B cell (primary cell): Measurements from ENCODE around the gene KRTAP5-1. TPM values are rescaled to one million over a fixed set of nuclear protein-coding genes. Genes with fewer than 3 reads are reported as not detected.

ENCODE experiments used
- ATAC-seq: fragments of 200-7000 bp; cut with Tn5 transposase; one replicate; pipeline ENCODE4 v1.10.0; 2021; ENCODE audit warnings: low read depth, mild to moderate bottlenecking, moderate number of reproducible peaks, moderate library complexity
- CTCF ChIA-PET: fragments of 350-600 bp; sonication (Branson Sonifier 250); formaldehyde crosslinking; loops from one replicate; lab custom pipeline; 2021; ENCODE audit warnings: antibody characterized with exemption, inconsistent platforms; lab: Charles Lee
- POLR2A ChIA-PET: fragments of 350-600 bp; sonication (Branson Sonifier 250); formaldehyde crosslinking; loops from one replicate; lab custom pipeline; 2021; ENCODE audit warnings: antibody characterized with exemption; lab: Charles Lee
- DNase-seq: peaks from one replicate; pipeline ENCODE4 v3.0.0; 2013
- H2AFZ ChIP-seq: 2 replicates; pipeline ENCODE4 v1.6.1; 2012; ENCODE audit warnings: mild to moderate bottlenecking, low read depth, low read length; ENCODE audit not compliant: insufficient read depth, poor library complexity, severe bottlenecking
- H3K27ac ChIP-seq, 2 donors: 1 replicate in 1 of 2; 2 replicates in 1 of 2; pipeline ENCODE4 v1.5.1; 2012 to 2013; ENCODE audit warnings: low read length in 2 of 2, mild to moderate bottlenecking in 2 of 2, moderate library complexity in 1 of 2
- H3K27me3 ChIP-seq, 4 experiments: fragments of 200-600 bp in 1 of 4; sonication (generic) in 1 of 4; replicated peaks in 1 of 4; 1 replicate in 2 of 4; 2 replicates in 2 of 4; pipeline versions ENCODE4 v1.6.1 to v1.7.0; 2013 to 2016; ENCODE audit warnings: low read length in 3 of 4, mild to moderate bottlenecking in 2 of 4, mixed read lengths in 1 of 4, moderate library complexity in 1 of 4; ENCODE audit not compliant: insufficient read depth in 4 of 4, control insufficient read depth in 3 of 4; ENCODE audit errors: control extremely low read depth in 1 of 4
- H3K36me3 ChIP-seq, 2 experiments: replicated peaks in 1 of 2; 1 replicate in 1 of 2; 2 replicates in 1 of 2; pipeline versions ENCODE4 v1.6.1 to v1.7.1; 2013; ENCODE audit warnings: low read length in 1 of 2; ENCODE audit not compliant: insufficient read depth in 2 of 2, control insufficient read depth in 1 of 2; ENCODE audit errors: control extremely low read depth in 1 of 2, extremely low read depth in 1 of 2
- H3K4me1 ChIP-seq, 2 donors: fragments of 200-600 bp in 1 of 2; sonication (generic) in 1 of 2; 1 replicate in 1 of 2; 2 replicates in 1 of 2; pipeline versions ENCODE4 v1.5.1 to v1.6.1; 2013 to 2017; ENCODE audit warnings: low read length in 2 of 2; ENCODE audit not compliant: control insufficient read depth in 2 of 2, insufficient read depth in 2 of 2
- H3K4me2 ChIP-seq: replicated peaks from 2 replicates; pipeline ENCODE3; 2012; ENCODE audit warnings: mild to moderate bottlenecking, low read depth, low read length; ENCODE audit not compliant: poor library complexity, severe bottlenecking
- H3K4me3 ChIP-seq, 5 experiments: fragments of 200-600 bp in 1 of 5; sonication (generic) in 1 of 5; 1 replicate in 3 of 5; 2 replicates in 2 of 5; pipeline versions ENCODE4 v1.5.1 to v1.7.0; 2011 to 2016; ENCODE audit warnings: low read length in 4 of 5, mild to moderate bottlenecking in 4 of 5, low read depth in 2 of 5, control low read depth in 1 of 5, moderate library complexity in 1 of 5; ENCODE audit not compliant: insufficient read depth in 1 of 5; ENCODE audit errors: control extremely low read depth in 1 of 5, extremely low read depth in 1 of 5
- H3K79me2 ChIP-seq: fragments of 200-600 bp; sonication (generic); one replicate; pipeline ENCODE4 v1.6.0; 2016; ENCODE audit warnings: low read length; ENCODE audit not compliant: control insufficient read depth, insufficient read depth
- H3K9ac ChIP-seq: fragments of 200-600 bp; sonication (generic); 2 replicates; pipeline ENCODE4 v1.6.1; 2017; ENCODE audit warnings: mild to moderate bottlenecking, low read length, moderate library complexity
- H3K9me3 ChIP-seq, 3 donors: one replicate each; pipeline versions ENCODE4 v1.6.1 to v1.7.1; 2013; ENCODE audit warnings: low read length in 2 of 3; ENCODE audit not compliant: control insufficient read depth in 2 of 3, insufficient read depth in 1 of 3; ENCODE audit errors: control extremely low read depth in 1 of 3
- H4K20me1 ChIP-seq: 2 replicates; pipeline ENCODE4 v1.6.0; 2012; ENCODE audit warnings: mild to moderate bottlenecking, low read length; ENCODE audit not compliant: insufficient read depth, control insufficient read depth, poor library complexity, severe bottlenecking
- H3K27ac Mint-ChIP-seq: one replicate; pipeline ENCODE4 v1.8.0; 2021; ENCODE audit warnings: mixed read lengths
- H3K27me3 Mint-ChIP-seq: one replicate; pipeline ENCODE4 v1.8.0; 2021; ENCODE audit warnings: mixed read lengths
- H3K4me1 Mint-ChIP-seq: one replicate; pipeline ENCODE4 v1.8.0; 2021; ENCODE audit warnings: mixed read lengths
- H3K4me3 Mint-ChIP-seq: one replicate; pipeline ENCODE4 v1.8.0; 2021; ENCODE audit warnings: mixed read lengths
- H3K9me3 Mint-ChIP-seq: one replicate; pipeline ENCODE4 v1.8.0; 2022; ENCODE audit warnings: mixed read lengths; ENCODE audit not compliant: insufficient read depth
- CTCF ChIP-seq: fragments of 200-600 bp; IDR thresholded peaks from one replicate; pipeline ENCODE4 v1.8.0; 2022; ENCODE audit warnings: antibody characterized with exemption, mild to moderate bottlenecking
- EZH2 ChIP-seq: IDR thresholded peaks from 2 replicates; pipeline ENCODE4 v1.6.1; 2012; ENCODE audit warnings: borderline replicate concordance, low read depth, mild to moderate bottlenecking, moderate library complexity, low read length; ENCODE audit not compliant: insufficient read depth, poor library complexity, severe bottlenecking
- WGBS: methylation state at CpG from one replicate; pipeline ENCODE4 v1.1.5; 2013; ENCODE audit warnings: missing lambda C conversion rate; ENCODE audit not compliant: insufficient coverage; 5-methylcytosine and 5-hydroxymethylcytosine counted together
- intact Hi-C: fragments of 100-400 bp; cut with micrococcal nuclease; formaldehyde crosslinking; loops from one replicate; pipeline ENCODE4 v1.10.0; 2022
- polyA plus RNA-seq: library from polyadenylated mRNA; depleted of rRNA; stranded (reverse); fragments of >200 nt; gene quantifications from 2 replicates; pipeline ENCODE4 v1.2.3, GENCODE V29; 2012
- total RNA-seq, 2 donors: library from RNA; stranded (reverse); fragments of 120-200 nt in 1 of 2; gene quantifications; 1 replicate in 1 of 2; 2 replicates in 1 of 2; pipeline versions ENCODE4 v1.2.3 to v1.2.4, GENCODE V29; 2013 to 2022

KRTAP5-1 gene
- total and polyA plus RNA-seq, 2 donors (not counting 1 experiment from before 2014, with no cell fraction given): not detected

GRCh38 chr11:1542267-1542666 is 42.8 kb downstream of the KRTAP5-1 start:
- Histone ChIP-seq H3K36me3 (no peaks in the 10 kb centered on the region), H3K27me3 (peaks cover 0 to 48% (median 13%) of the 10 kb centered on the region in 4 experiments), H4K20me1 (peaks cover 3% of the 10 kb centered on the region), H3K4me3 (no peak overlapping the region), H3K79me2 (peaks cover 3% of the 10 kb centered on the region), H2AFZ (no peak overlapping the region), H3K9me3 (peaks cover 0 to 6% (median 0%) of the 10 kb centered on the region in 3 donors), H3K27ac (no peak overlapping the region), H3K4me2 (no peak overlapping the region), H3K4me1 (peaks cover 8 to 14% of the 10 kb centered on the region in 2 donors), H3K9ac (no peak overlapping the region)
- DNase-seq (no peak), ATAC-seq (no peak)
- peaks cover 23% of the 10 kb centered on the region for H3K27me3 Mint-ChIP-seq
- intact Hi-C loops: no loop called here
- peaks cover 6% of the 10 kb centered on the region for H3K4me1 Mint-ChIP-seq
- CTCF ChIA-PET: no interaction called here
- TF ChIP-seq CTCF (no peak), EZH2 (no peak)
- WGBS: 69% methylated on average over 10 of the region's 10 CpGs
- POLR2A ChIA-PET: no interaction called here
- no peak overlapping the region for H3K27ac Mint-ChIP-seq
- no peaks in the 10 kb centered on the region for H3K9me3 Mint-ChIP-seq
- H3K4me3 Mint-ChIP-seq: no peak overlapping the region

DNA sequence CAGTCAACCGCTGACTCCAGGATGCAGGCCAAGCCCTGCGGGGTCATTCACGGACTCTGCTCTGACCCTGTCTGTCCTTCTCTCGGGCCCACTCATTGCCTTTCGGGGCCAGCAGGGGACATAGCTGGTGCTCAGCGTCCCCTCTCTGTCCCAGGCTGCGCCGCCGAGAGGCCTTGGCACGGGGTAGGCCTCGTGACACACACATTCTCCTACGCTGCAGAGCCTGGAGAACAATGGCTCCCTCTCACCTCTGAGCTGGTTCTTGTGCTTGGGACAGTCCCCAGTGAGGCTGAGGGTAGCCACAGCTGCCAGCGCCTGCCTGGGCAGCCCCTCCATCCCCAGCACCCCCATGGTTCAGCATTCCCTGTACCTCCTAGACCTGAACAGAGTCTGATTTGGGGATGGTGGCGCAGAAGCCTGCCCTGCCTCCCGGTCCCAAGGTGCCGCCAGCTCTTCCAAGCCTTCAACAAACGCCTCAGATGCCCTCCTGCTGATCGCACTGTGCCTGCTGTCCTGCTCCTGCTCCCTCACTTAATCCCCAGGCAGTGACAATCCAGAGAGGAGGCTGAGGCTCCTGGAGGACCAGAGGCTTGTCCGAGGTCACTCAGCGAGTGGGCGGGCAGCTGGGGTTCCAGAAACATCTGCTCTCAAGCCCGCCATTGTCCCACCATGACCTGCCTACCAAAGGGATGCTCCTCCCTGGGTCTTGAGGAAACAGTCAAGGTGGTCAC is 43.4 kb downstream of the KRTAP5-1 start:
- no peak overlapping the region for H3K27ac Mint-ChIP-seq
- ATAC-seq: no peak

More for the DNA sequence above, 43.4 kb downstream of the KRTAP5-1 start:
- Histone ChIP-seq H3K79me2 (peaks cover 9% of the 10 kb centered on the region), H3K36me3 (no peaks in the 10 kb centered on the region), H4K20me1 (peaks cover 5% of the 10 kb centered on the region), H3K4me1 (peaks cover 7 to 8% of the 10 kb centered on the region in 2 donors), H3K27ac (no peak overlapping the region), H3K4me3 (no peak overlapping the region), H2AFZ (no peak overlapping the region), H3K4me2 (no peak overlapping the region), H3K9me3 (peaks cover 0 to 5% (median 0%) of the 10 kb centered on the region in 3 donors), H3K9ac (no peak overlapping the region), H3K27me3 (peaks cover 0 to 45% (median 12%) of the 10 kb centered on the region in 4 experiments)
- TF ChIP-seq CTCF: no peak
- TF ChIP-seq EZH2: no peak
- no peak for DNase-seq
- Mint-ChIP-seq H3K9me3 (no peaks in the 10 kb centered on the region), H3K27me3 (peaks cover 23% of the 10 kb centered on the region), H3K4me3 (no peak overlapping the region), H3K4me1 (peaks cover 7% of the 10 kb centered on the region)
- ChIA-PET POLR2A (no interaction called here), CTCF (interaction anchor here (0.6 to 0.9 kb wide), 2 partner anchors 152 to 291 kb away, joined by 3 to 4 read pairs; no protein-coding TSS in a partner anchor)
- 91% methylated on average over 22 of the region's 22 CpGs for WGBS
- intact Hi-C loops: no loop called here
